Spinal cord (tissue), 10 donors: ENCODE data around the gene OR13C9. TPM values are rescaled to one million over a fixed set of nuclear protein-coding genes. Genes with fewer than 3 reads are reported as not detected.
"Not testable (repeated sequence)": the region's sequence is repeated elsewhere in the genome, so short reads cannot be mapped to it uniquely, and the experiment has no call there.

ENCODE experiments used
- DNase-seq, 6 donors: peaks; one replicate each; pipeline versions ENCODE4 v3.0.0 to v3.0.0-alpha.2; 2013 to 2015; ENCODE audit warnings: low spot score in 6 of 6, low read depth in 4 of 6
- H3K27ac ChIP-seq: one replicate; pipeline ENCODE4 v1.5.1; 2013; ENCODE audit warnings: low read depth, low read length, control low read depth
- H3K27me3 ChIP-seq: one replicate; pipeline ENCODE4 v1.6.1; 2013; ENCODE audit warnings: low read length; ENCODE audit not compliant: control insufficient read depth, insufficient read depth
- H3K36me3 ChIP-seq: one replicate; pipeline ENCODE4 v1.6.1; 2013; ENCODE audit warnings: low read length; ENCODE audit not compliant: control insufficient read depth, insufficient read depth
- H3K4me1 ChIP-seq: one replicate; pipeline ENCODE4 v1.6.1; 2013; ENCODE audit warnings: low read length; ENCODE audit not compliant: control insufficient read depth, insufficient read depth
- H3K4me3 ChIP-seq: one replicate; pipeline ENCODE4 v1.5.1; 2013; ENCODE audit warnings: low read depth, low read length, control low read depth
- H3K9me3 ChIP-seq: one replicate; pipeline ENCODE4 v1.6.1; 2013; ENCODE audit warnings: low read length; ENCODE audit not compliant: control insufficient read depth, insufficient read depth
- WGBS: methylation state at CpG from one replicate; pipeline ENCODE4 v1.1.5; 2013; ENCODE audit warnings: missing lambda C conversion rate; ENCODE audit not compliant: insufficient coverage; 5-methylcytosine and 5-hydroxymethylcytosine counted together
- polyA plus RNA-seq, 2 donors: library from polyadenylated mRNA; unstranded; fragments of 120-200 nt; gene quantifications; one replicate each; pipeline ENCODE4 v1.2.1, GENCODE V29; 2013; ENCODE audit not compliant: insufficient read length in 2 of 2
- total RNA-seq, 2 donors: library from RNA; depleted of rRNA in 1 of 2; stranded (reverse); fragments of 120-200 nt in 1 of 2; fragments of >200 nt in 1 of 2; gene quantifications; one replicate each; pipeline versions ENCODE4 v1.2.3 to v1.2.4, GENCODE V29; 2013 to 2014
- donor health status: healthy.

Gene OR13C9
- total and polyA plus RNA-seq, 4 donors, result 0.17 TPM; not detected in 3

DNA sequence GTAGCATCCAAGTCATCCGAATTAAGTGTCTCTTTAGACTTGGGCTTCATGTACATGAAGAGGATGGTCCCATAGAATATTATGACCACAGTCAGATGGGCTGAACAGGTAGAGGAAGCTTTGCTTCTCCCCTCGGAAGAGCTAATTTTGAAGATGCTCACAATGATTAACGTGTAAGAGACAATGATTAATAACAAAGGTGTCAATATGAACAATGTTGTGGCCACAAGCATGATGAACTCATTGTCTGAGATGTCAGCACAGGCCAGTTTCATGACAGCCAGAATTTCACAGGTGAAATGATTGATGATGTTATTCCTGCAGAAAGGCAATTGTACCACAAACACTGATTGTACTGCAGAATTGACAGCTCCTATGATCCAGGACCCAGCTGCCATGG lies 13.2 kb downstream of the OR13C9 start:
- Histone ChIP-seq H3K27ac (no peak overlapping the region), H3K4me1 (no peaks in the 10 kb centered on the region), H3K4me3 (no peak overlapping the region), H3K9me3 (no peaks in the 10 kb centered on the region), H3K36me3 (no peaks in the 10 kb centered on the region), H3K27me3 (no peaks in the 10 kb centered on the region)
- 76% methylated on average over 3 of the region's 3 CpGs for WGBS
- no peak for DNase-seq

DNA sequence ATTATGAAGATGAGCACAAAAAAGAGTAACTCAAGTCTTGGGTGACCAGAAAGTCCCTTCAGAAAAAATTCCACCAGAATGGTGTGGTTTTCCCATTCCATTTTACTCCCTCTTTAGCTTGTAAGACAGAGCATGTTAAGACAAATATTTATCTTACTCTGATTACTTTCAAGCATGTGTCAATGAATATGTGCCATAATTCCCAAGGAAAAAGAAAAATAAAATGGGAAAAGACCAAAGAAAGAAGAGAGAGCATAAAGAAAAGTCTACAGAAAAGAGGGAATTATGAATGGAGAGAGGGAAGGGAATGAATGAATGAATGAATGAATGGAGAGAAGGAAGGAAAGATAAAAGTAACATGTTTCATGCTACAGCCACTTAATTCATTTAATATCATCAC lies 18.7 kb downstream of the OR13C9 start, which contains the start of gene OR13C5:
Gene OR13C5 (minus strand): TSS at position 101 of the 400 bp plus-strand sequence. CDS start 0 bp downstream, at position 101.
- not testable (repeated sequence) for DNase-seq, H3K36me3 ChIP-seq, H3K9me3 ChIP-seq, H3K4me3 ChIP-seq, H3K27ac ChIP-seq, H3K27me3 ChIP-seq, H3K4me1 ChIP-seq

DNA sequence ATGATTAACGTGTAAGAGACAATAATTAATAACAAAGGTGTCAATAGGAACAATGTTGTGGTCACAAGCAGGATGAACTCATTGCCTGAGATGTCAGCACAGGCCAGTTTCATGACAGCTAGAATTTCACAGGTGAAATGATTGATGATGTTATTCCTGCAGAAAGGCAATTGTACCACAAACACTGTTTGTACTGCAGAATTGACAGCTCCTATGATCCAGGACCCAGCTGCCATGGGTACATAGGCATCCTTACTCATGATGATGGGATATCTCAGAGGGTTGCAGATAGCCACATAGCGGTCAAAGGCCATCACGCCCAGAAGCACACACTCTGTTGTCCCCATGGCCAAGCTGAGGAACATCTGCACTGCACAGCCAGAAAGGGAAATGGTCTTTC lies 19.3 kb downstream of the OR13C9 start:
- H3K9me3 ChIP-seq, H3K36me3 ChIP-seq, DNase-seq, H3K27me3 ChIP-seq, H3K27ac ChIP-seq, H3K4me3 ChIP-seq, H3K4me1 ChIP-seq: not testable (repeated sequence)
- WGBS, result 60% methylated on average over 1 of the region's 3 CpGs

DNA sequence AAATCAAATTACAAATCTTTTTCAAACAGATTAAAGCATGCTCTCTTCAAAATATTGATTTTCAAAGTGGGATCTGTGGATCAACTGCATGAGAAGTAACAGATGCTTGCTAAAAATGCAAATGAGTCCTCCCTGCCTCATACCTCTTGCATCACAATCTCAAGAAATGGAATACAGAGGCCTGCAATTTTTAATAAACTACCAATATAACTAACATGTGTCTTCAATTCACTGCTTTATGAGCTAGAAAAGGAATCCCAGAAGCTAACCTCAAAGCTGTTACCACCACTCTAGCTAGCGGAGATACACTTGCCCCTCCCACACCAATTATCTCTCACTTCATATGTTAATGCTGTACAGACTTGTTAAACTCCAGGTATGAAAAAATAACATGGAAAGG lies 28.4 kb downstream of the OR13C9 start:
- Histone ChIP-seq H3K27me3 (no peaks in the 10 kb centered on the region), H3K27ac (no peak overlapping the region), H3K9me3 (no peaks in the 10 kb centered on the region), H3K36me3 (no peaks in the 10 kb centered on the region), H3K4me3 (no peak overlapping the region), H3K4me1 (no peaks in the 10 kb centered on the region)
- WGBS, result no CpG with 5 or more reads among the region's 1 CpG
- no peak for DNase-seq

DNA sequence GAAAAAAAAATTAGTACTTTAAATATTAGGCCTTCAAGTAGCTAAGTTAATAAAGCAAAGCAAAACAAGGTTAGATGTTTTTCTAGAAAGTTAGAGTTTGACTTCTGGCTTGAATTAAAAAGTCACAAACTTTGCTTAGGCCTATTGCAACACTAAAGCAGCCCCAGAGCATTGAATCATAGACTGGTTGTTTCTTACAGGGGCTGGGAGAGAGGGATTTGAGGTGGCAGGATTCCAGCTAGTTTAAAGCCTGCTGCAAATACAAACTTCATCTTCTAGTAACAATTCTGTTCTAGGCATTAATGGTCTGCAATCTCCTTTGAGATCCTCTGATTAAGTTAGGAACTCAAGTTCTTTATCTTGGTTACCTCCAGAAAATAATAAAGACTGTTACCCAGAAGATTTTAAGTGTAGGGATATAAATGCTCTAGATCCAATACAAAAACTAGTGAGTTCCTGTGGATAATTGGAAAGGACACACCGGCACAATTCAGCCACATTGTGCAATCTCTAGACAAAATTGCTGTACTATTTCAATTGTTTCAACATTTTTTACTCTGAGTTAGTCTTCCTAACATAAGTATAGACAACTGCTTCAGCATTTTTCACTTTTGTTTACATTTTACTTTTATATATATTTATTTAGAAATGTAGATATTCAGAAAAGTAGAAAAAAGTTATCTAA lies 31.4 kb downstream of the OR13C9 start:
- H3K36me3 ChIP-seq, result no peaks in the 10 kb centered on the region
- H3K27ac ChIP-seq, result no peak overlapping the region
- no peaks in the 10 kb centered on the region for H3K9me3 ChIP-seq
- DNase-seq, result peak in 2 of 6 donors; percentile 6 to 11
- no peaks in the 10 kb centered on the region for H3K27me3 ChIP-seq
- H3K4me3 ChIP-seq, result no peak overlapping the region
- H3K4me1 ChIP-seq, result no peaks in the 10 kb centered on the region
- no CpG with 5 or more reads among the region's 1 CpG for WGBS

DNA sequence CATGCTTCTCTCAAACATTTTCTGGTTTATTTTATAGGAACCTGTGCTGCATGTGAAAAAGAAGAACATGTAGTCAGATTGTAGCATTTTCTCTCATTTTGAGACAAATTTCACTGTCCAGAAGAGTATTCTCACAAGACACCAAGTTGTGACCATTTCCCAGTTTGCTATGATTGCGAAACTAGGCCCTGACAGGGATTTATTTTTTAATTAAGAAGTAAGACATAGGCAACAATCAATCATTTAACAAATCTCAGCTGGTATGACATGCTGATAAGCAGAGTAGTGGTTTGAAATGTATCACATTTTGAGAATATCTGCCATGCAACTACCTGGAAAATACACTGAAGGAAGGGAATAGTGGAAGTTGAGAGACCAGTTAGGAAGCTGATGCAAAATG lies 37.4 kb downstream of the OR13C9 start:
- H3K27me3 ChIP-seq, result no peaks in the 10 kb centered on the region
- no CpG with 5 or more reads among the region's 1 CpG for WGBS
- no peaks in the 10 kb centered on the region for H3K9me3 ChIP-seq
- no peaks in the 10 kb centered on the region for H3K36me3 ChIP-seq
- no peak overlapping the region for H3K4me3 ChIP-seq
- no peak overlapping the region for H3K27ac ChIP-seq
- DNase-seq, result no peak
- no peaks in the 10 kb centered on the region for H3K4me1 ChIP-seq

DNA sequence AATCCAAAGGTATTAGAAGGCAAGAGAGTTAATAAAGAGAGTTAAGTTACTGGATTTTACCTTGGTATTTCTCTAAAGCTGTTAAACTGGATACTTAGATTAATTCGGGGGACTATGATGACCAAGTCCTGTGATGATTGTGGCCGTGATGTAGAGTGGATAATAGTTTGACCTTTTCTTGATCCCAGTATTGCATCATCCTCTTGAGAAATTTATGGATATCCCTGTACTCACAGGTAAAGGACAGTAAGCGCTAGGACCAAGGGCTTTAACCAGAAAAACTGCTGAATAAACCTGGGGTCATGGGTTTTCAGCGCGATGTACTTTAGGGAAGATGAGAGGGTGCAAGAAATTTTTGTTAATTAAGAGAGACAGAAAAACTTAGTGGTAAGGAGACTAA lies 40.7 kb downstream of the OR13C9 start:
- Histone ChIP-seq H3K27ac (no peak overlapping the region), H3K27me3 (no peaks in the 10 kb centered on the region), H3K9me3 (no peaks in the 10 kb centered on the region), H3K4me3 (no peak overlapping the region), H3K4me1 (no peaks in the 10 kb centered on the region), H3K36me3 (no peaks in the 10 kb centered on the region)
- DNase-seq, result no peak
- WGBS, result 100% methylated on average over 1 of the region's 5 CpGs

DNA sequence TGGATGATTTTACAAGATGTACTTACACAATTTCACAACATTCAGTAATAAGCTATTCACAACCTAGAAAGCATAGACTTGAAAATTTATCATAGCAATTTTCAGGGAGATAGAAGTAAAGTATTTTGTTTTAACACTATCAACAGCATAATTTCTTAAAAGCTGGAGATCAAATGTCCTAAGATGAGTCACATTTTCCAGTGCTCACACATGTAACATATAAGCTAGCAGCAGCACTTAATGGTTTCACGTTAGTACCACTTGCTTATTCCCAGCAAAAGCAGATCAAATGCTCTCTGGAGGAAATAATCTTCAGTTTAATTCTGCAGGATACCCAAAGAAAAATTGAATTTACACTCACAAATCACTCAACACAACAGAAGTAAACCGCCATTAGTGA lies 42.5 kb downstream of the OR13C9 start:
- no peak for DNase-seq
- H3K9me3 ChIP-seq, result no peaks in the 10 kb centered on the region
- H3K4me1 ChIP-seq, result no peaks in the 10 kb centered on the region
- H3K27ac ChIP-seq, result no peak overlapping the region
- WGBS, result 82% methylated on average over 1 of the region's 2 CpGs
- H3K36me3 ChIP-seq, result no peaks in the 10 kb centered on the region
- H3K27me3 ChIP-seq, result no peaks in the 10 kb centered on the region
- no peak overlapping the region for H3K4me3 ChIP-seq

DNA sequence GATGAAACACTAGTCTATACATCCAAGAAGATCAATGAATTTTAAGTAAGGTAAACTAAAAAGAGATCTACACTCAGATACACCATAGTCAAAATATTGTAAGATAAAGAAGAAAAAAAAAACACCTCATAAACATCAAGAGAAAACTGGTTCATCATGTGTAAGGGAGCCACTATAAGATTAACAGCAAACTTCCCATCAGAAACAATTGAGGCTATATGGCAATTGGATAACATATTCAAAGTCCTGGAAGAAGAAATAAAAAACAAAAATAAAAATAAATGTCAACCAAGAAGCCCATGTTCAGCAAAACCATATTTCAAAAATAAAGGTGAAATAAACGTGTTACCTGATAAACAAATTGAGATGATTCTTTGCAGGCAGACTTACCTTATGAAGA lies 45.4 kb downstream of the OR13C9 start:
- no peaks in the 10 kb centered on the region for H3K36me3 ChIP-seq
- H3K27me3 ChIP-seq, result no peaks in the 10 kb centered on the region
- H3K27ac ChIP-seq, result no peak overlapping the region
- no peak overlapping the region for H3K4me3 ChIP-seq
- WGBS, result no CpG with 5 or more reads among the region's 1 CpG
- DNase-seq, result no peak
- no peaks in the 10 kb centered on the region for H3K4me1 ChIP-seq
- no peaks in the 10 kb centered on the region for H3K9me3 ChIP-seq

DNA sequence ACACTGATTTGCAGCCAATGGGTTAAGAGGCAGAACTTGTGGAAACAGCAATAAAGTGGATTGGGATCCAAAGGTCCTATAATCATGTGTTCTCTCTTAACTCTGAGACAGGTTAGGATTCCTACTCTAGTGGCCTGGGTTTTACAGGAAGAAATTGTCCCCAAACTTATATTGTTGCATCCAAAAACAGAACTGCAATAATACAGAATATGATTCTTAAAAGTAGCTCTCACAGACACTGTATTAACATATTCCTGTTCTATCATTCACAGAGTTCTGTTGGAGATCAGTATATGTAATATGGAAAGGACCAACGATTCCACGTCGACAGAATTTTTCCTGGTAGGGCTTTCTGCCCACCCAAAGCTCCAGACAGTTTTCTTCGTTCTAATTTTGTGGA lies 49.1 kb downstream of the OR13C9 start, which contains the start of gene OR13C8:
Gene OR13C8 (plus strand): TSS at position 301 of the 400 bp plus-strand sequence. CDS start 0 bp downstream, at position 301.
- Histone ChIP-seq H3K4me1 (no peaks in the 10 kb centered on the region), H3K27ac (no peak within 1 kb of the TSS), H3K27me3 (no peaks in the 10 kb centered on the region), H3K36me3 (no peaks in the 10 kb centered on the region), H3K9me3 (no peaks in the 10 kb centered on the region), H3K4me3 (no peak within 1 kb of the TSS)
- 92% methylated on average over 2 of the region's 4 CpGs for WGBS
- DNase-seq, result no peak
